ENCODE results near the gene GUCA2B.

The GUCA2B gene

DNA sequence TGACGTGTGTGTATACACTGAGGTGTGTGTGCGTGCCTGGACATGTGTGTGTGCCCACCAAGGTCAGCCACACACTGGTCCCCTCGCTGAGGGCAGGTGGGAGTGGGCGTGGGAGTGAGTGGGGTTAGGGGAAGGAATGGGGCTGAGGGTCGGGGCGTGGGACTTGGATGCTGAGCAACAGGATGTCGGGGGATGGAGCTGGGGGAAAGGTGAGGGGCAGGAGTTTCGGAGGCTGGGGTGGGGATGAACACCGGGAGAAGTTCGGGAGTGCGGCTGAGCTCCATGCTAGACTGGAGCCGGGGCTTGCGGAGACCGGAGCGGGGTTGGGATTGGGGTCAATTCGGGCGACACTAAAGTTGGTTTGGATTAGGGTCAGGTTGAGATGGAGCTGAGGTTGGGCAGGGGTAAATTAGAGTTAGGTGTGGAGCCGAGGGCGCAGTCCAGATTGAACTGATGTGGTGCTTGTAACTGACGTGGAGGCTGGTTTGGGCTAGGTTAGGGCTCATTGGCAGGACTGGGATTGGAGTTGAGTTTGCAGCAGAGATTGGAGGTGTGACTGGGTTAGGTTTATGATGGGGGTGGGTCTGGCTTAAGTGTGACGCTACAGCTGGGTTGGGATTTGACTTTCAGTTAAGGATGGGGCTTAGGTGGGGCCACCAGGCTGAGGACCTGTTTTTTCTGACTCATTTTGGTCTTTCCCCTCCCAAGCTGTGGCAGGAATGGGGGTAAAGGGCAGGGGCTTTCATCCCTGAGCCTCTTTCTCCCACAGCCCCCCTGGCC lies 14.6 kb downstream of the GUCA2B start:
- no peak for DNase-seq (ENCODE audit: low spot score)

DNA sequence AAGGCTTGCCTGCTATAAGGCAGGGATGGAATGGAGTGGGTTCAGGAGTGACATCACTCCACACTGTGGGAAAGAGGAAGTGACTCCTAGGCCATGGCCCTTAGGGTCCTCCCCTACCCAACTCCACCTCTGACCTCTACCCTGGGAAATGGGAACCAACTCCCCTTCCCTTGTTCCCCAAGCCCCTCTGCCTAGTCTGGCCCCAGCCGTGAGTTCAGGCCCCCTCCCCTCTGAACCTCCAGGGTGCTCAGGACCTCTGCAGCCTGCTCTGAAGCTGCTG lies 15.1 kb downstream of the GUCA2B start:
- no peak for DNase-seq (ENCODE audit: low spot score)

DNA sequence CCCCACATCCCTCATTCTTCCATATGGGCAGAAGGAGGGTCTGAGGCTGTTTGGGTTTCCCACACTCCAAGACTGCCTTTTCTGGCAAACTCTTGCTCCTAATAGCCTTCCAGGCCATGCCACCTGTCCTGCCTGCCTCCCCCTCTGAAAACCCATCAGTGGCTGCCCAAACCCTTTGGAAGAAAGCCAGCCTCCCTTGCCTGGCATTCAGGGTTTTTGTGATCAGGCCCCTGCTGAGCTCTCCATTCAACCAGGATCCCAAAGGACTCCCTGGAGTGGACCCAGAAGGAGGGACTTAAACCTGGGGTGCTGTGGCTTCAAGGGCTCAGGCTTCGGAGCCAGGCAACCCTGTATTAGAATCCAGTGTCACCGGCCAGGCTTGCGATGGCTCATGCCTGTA lies 15.6 kb downstream of the GUCA2B start:
- DNase-seq (ENCODE audit: low spot score) = no peak

DNA sequence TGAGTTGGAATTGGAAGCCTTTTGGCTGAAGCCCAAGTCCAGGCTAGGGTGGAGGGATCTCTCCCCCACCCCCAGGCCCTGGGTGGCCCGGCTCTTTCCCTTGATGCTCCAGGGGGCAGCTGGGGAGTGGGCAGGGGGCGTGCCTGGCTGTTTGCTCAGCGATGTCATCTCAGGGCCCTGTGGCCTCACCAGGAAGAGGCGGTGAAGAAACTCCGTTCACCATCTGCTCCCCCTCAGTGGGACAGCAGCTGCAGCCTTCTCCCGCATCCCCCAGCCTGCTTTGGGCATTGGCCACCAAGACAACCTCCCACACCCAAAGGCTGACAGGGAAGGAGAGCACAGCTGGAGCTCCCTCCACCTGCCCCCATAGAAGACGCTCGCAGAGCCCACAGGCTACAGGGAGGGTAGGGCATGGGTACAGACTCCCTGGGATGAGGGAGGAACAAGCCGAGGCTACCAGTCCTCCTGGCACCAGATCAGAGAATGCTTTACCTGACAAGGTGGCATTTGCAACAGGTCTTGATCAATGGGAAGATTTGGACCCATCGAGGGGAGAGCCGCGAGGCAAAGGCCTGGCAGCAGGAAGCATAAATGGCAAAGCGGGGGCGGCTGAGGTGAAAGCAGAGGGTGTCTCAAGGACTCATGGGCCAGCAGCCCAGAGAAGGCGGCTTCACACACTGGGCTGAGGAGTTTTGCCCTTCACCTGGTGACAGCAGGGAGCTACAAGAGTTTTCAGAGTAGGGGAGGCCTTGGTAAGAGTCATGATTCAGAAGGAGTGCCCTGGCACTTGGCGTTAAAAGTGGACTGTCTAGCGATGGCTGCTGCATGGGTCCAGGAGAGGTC lies 17.8 kb downstream of the GUCA2B start:
- DNase-seq (ENCODE audit: low spot score) = no peak

DNA sequence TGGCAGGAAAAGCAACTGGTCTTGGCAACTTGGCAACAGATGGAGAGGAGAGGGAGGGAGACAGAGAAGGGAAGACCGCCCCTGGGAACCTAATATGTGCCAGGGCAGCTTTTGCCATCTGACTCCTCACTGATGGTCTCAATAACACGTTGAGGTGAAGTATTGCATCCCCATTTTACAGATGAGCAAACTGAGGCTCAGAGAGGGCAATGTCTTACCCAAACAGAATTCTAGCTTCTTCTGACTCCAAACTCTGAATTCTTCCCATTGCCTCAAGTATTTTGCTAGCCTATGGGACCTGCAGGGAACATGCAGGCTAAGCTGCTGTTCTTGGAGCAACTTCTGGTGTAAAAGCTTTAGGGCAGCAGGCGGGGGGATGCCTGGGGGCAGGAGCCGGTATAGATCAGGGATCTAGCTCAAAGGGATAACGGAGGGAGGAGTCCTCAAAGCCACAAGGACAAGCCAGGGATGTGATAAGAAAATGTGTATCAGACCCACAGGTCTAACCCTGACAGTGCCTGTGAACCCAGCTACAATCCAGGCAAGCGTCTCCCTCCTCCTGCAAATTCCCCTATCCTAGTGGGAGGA lies 18.6 kb downstream of the GUCA2B start:
- no peak for DNase-seq (ENCODE audit: low spot score)

DNA sequence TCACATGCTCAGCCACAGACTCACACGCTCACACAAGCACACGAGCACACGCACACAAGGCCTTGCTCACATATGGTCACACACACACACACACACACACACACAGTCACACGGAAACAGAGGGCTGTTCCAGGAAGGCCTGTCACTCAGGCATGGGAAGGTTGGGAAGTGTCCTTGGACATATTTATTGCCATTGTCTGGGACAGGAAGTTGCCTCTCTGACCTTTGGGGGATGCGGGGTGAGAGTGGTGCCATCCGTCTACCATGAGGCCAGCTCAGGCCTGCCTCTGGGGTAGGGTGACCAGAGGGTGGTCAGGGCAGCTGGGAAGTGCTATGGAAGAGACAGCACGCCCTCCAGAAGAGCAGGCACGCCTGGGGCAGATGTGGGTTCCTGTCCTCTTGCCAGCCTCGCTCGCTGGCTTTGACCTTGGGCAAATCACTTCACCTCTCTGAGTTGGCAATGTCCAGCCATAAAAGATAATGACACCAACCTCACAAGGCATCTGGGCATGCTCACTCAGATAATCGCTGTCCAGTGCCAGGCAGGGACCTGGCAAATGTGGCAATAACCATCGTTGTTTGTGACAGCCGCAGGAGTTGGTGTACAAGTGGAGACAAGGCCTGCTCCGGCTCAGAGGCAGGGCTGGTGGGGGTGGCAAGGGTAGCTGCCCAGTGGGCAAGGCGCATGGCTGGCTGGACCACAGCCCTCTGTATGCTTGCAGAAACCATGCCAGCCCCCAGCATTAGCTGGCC lies 19.3 kb downstream of the GUCA2B start:
- DNase-seq (ENCODE audit: low spot score) = no peak

DNA sequence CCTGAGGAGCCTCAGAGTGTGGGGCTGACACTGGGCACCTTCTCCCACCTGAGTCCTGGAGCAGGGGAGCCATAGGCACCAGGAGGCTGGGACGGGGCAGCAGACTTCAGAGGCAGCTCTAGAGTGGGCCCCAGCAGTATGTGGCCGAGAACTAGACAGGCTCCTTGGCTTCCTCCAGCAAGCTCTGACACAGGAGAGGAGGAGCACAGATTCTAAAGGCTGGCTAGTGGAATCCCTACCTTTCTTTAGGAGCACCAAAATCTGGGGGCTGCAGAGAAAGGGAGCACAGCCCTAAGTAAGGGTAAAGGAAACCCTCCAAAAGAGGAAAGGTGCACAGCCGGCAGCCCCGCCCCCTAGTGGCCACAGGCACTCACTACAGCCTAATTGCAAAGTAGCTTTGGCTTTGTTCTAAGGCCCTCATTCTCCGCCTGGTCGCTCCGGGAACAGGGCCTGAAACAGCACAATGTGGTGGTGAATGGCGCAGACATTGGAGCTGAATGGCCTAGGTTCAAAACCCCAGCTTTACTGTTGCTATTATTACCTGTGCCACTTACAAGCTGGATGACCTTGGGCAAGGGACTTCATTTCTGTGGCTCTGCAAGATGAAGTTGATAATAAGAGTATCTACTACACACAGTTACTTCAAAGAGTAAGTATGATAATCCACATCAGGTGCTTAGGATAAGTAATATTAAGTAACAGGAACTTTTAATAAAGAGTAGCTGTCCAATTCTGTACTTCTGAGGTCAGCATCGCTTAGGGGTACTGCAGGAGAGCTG lies 20.1 kb downstream of the GUCA2B start:
- DNase-seq (ENCODE audit: low spot score) = peak; percentile 50

DNA sequence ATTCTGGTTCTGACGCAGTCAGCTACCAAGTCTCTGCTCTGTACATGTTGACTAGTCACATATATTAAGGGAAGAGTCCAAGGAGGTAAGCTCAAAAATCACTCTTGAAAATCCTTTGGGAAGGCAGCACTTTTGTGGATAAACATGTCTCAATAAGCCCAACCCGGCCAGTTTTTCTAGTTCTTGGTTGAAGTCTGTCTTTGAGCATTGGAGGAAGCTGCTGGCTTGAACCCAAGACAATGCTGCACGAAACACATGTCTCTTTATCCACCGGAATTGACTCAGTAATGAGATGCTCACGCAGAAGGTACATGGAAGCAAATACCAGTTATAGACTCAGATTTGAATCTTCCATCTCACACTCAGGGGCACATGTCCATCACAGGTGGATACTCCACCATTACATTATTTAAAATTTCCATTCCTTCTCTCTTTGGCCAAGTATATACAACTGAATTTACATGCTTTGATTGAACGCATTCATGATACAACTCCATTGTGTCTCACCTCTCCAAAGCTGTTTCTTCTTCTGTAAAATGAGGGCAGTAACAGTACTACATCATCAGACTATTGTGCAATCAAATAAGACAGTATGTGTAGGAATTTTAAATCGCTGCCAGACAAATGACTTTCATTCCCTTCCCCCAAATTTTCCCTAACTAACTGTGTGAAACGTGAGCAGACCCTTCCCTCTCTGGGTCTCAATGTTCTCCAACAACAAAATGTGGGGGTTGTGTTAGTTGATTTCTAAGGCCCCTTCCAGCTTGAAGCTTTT lies 20.9 kb downstream of the GUCA2B start:
- DNase-seq (ENCODE audit: low spot score) = peak; percentile 48

DNA sequence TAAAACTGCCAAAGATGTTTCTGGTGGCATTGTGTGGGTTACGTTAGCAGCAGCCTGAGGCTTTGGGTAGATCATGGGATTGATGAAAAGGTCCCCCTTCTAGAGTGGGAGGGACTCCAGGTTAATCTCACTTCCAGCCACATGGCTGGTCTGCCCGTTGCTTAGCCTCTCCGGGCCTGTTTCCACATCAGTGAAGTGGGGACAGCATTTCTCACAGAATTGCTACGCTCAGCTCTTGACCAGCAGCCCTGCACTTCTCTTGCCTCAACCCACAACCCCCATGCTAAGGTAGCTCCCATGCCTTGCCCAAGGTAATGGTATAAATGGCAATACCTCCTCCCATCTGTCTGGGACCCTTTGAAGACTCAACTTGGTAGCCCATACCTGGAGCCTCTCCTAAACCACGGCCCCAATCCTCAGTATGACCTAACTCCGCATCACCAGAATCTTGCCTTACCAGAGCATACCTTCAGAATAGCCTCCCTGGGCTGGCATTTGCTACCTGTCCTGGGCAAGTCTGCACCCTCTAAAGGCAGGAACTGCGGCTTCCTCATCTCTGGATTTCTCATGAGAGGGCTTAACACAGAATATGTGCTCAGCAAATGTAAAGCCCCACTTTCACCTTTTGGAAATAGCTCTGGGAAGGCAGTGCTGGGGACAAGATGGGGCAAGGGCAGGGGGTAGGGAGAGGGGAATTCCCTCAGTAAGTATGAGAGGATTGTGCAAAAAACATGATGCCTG lies 22.3 kb downstream of the GUCA2B start:
- DNase-seq (ENCODE audit: low spot score) = no peak

DNA sequence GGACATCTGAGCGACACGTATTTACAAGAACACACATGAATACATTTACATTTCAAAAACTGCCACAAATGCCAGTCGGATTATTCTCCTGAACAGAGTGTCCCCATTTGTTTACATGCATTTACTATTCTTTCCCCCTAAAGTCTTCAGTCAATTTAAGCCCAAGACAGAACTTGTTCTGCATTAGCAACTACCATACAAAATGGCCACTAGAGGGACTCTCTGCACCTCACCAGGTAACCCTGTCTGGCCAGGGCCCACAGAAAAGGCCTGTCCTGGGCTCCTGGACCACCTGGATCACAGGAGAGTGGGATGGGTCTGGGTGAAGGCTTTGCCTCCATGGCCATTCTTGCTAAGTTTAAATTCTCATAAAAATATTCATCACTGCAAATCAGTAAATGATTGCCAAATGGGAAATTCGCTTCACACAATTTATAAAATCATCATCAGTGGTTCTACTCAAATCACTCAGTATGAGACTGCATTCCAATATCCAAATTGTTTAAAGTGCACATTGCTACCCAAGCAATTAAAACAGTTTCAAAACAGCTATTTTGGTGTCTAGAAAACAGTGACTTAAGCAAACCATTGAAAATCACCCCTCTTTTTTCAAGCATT lies 23.8 kb downstream of the GUCA2B start:
- peak; percentile 18 for DNase-seq (ENCODE audit: low spot score)

DNA sequence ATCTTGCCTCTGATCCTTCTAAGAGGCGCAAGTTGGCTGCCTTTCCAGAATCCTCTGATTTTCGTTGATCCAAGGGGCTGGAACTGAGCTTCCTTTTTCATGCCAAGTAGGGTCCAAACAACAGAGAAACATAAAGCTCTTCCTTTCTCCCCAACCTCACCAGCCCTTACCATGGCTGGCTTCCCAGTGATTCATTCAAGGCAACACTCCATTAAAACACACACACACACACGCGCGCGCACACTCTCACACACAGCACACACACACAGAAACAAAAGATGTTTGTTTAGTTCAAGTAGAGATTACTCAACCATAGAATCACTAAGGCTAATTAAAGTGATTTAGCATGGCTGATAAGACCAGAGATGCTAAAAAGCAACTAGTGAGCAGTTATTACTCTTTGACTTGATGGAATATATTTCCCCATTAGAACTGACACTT lies 24.4 kb downstream of the GUCA2B start:
- peak; percentile 69 for DNase-seq (ENCODE audit: low spot score)

DNA sequence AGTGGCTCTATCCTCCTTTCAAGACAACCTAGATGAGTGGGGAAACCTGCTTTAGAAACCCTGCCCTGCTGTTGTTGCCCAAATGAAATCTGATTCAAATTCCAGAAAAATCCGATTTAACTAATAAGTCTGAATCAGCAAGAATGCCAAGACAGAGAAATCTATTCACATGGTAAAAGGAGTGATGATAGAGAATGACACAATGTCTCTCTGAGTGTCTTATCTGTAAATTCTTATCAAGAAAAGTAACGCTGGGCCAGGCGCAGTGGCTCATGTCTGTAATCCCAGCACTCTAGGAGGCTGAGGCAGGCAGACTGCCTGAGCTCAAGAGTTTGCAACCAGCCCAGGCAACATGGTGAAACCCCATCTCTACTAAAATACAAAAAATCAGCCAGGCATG lies 25.0 kb downstream of the GUCA2B start:
- peak; percentile 19 for DNase-seq (ENCODE audit: low spot score)

DNA sequence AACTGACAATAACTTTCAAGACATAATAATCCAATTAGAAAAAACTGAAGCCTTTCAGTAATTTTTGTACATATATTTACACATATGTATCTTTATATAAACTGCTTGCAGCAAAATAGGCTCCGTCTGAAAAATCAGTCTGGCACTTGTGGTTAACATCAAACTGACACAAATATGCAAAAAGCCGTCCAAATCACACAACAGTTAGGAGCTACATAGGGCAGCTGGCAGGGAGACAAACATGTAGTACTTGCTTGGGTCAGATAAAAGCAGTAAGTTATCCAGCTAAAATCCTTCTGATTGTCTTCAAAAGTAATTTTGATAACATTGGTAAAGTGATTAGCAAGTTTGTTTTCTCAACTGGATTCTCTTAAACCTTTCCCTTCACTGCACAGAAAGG lies 26.1 kb downstream of the GUCA2B start:
- no peak for DNase-seq (ENCODE audit: low spot score)

DNA sequence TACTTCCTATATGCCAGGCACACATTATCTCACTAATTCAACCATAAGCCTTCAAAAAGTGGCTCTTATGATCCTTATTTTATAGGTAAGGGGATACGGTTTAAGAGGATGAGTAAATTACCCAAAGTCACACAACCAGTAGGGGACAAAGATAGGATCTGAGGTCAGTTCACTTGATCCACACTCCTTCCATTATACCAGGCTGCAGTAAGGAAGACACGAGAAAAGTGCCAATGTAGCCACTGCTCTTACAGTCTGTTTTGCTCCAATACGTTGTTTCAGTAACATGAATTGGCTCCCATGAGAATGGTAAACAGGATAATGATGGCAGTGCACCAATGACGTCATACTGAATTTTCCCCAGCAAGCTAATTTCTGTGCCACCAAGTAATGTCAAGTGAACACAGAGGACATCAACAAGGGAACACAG lies 26.7 kb downstream of the GUCA2B start:
- no peak for DNase-seq (ENCODE audit: low spot score)

DNA sequence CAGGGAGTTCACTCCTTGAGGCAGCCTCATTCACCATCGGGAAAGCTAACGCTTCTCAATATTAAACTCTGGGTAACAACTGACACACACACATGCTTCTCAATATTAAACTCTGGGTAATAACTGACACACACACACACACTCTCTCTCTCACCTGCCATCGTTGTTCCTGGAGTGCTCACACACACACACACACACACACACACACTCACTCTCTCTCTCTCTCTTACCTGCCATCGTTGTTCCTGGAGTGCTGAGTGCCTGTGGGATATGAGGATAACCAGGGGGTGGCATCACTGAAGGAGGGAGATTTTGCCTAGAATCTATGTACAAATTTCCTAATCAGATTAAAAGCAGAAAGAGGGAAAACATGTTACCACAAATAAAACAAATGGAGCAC lies 28.5 kb downstream of the GUCA2B start:
- no peak for DNase-seq (ENCODE audit: low spot score)

DNA sequence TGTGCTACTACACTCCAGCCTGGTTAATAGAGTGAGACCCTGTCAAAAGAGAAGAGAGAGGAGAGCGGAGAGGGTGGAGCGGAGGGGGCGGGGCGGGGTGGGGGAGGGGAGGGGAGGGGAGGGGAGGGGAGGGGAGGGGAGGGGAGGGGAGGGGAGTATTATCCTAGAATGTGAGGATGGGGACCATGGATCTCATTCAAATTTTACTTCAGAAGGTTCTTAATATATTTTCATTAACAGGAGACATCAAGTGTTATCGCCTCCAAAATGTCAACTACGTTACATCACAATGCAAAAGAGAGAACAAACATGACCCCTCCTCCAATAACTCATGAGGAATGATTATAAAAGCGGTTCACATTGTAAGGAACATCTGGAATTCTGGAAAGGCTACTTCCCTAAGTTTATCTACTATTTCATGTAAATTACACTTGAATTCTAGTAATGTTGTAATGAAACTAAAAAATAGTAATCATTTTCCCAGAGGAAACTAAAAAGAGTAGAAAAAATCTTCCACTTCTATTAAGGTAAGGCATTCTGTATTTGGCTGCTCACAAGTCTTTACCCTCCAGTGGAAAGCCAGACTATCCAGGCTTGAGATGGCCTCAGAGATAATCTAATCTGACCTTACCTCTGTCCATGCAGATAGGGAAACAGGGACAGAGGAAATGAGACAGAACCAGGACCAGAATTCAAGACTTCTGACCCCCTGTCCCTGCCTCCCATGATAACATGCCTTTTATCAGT lies 30.2 kb downstream of the GUCA2B start:
- DNase-seq (ENCODE audit: low spot score) = no peak

DNA sequence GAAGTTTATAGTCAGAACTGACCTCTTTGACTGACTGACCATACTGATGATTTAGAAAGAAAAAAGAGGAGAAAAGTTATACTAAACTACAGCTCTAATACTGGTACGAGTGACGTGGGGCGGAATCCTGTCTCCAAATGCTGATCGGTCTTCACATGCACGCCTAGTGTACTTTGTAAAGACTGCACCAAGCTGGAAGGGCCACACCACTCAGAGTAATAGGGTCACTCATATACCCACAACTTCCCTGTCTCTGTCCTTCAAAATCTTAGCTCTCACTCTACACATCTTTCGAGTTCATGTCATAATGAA lies 30.7 kb downstream of the GUCA2B start:
- DNase-seq (ENCODE audit: low spot score) = no peak

DNA sequence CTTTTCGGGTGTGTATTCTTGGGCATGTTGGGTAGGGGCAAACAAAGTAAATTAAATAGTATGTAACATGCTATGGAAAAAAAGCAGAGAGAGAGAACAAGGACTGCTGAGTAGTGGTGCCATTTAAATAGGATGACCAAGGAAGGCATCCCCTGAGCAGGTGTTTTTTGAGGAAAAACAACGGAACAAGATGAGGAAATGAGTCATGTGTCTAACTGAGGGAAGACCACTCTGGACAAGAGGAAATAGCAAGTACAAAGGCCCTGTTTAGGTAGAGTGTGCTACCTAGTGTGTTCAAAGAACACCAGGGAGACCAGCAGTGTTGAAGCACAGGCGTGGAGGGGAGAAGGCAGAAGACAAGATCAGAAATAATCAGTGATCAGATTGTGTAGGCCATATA lies 31.4 kb downstream of the GUCA2B start:
- no peak for DNase-seq (ENCODE audit: low spot score)

DNA sequence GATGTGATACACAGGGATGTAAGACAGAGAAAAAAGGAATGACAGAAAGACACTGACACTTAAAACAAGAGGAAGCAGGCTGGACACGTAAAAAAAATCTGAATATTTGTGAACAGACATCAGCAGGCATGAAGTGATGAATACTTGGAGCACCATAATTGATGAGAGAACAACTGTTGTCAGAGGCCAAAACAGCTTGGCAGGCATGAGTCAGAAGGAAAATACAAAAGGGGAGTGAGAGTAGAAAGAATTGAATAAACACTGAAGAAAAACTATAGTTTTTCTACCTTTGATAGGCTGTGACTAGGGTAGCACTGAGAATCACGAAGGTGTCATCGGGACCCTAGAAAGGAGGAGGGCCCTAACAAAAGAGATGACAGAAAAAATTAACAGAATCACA lies 32.9 kb downstream of the GUCA2B start:
- no peak for DNase-seq (ENCODE audit: low spot score)

Data from COLO829 (cell line).